Keratinocyte (primary cell): ENCODE results near the gene RFX6. TPM values are rescaled to one million over a fixed set of nuclear protein-coding genes. Genes with fewer than 3 reads are reported as not detected.

Experiments used
- DNase-seq: peaks from one replicate; pipeline ENCODE4 v3.0.0-alpha.2; 2011; ENCODE audit warnings: low read depth, missing footprints, low spot score
- FAIRE-seq: peaks from 2 replicates; lab custom pipeline; 2011; peaks lifted over from hg19 to GRCh38; lab: Jason Lieb, UNC
- H2AFZ ChIP-seq: 2 replicates; pipeline ENCODE4 v1.6.0; 2012; ENCODE audit warnings: low read length, control low read depth, inconsistent platforms; ENCODE audit not compliant: control insufficient read depth
- H3K27ac ChIP-seq: 2 replicates; pipeline ENCODE4 v1.5.1; 2011; ENCODE audit warnings: low read length; ENCODE audit not compliant: control insufficient read depth, insufficient read depth
- H3K27me3 ChIP-seq: 3 replicates; pipeline ENCODE4 v1.6.0; 2011; ENCODE audit warnings: low read length; ENCODE audit not compliant: control insufficient read depth, insufficient read depth; ENCODE audit errors: extremely low read depth
- H3K36me3 ChIP-seq, 2 experiments: 2 replicates in 1 of 2; 3 replicates in 1 of 2; pipeline ENCODE4 v1.5.1; 2011; ENCODE audit warnings: low read length in 2 of 2, mild to moderate bottlenecking in 1 of 2; ENCODE audit not compliant: control insufficient read depth in 2 of 2, insufficient read depth in 2 of 2; ENCODE audit errors: extremely low read depth in 1 of 2
- H3K4me1 ChIP-seq: 3 replicates; pipeline ENCODE4 v1.5.1; 2011; ENCODE audit warnings: low read length; ENCODE audit not compliant: control insufficient read depth, insufficient read depth; ENCODE audit errors: extremely low read depth
- H3K4me2 ChIP-seq: 3 replicates; pipeline ENCODE4 v1.6.0; 2011; ENCODE audit warnings: low read depth, low read length; ENCODE audit not compliant: control insufficient read depth, insufficient read depth; ENCODE audit errors: extremely low read depth
- H3K4me3 ChIP-seq, 3 experiments: fragments of 200-600 bp in 1 of 3; sonication (generic) in 1 of 3; 2 replicates in 2 of 3; 3 replicates in 1 of 3; pipeline ENCODE4 v1.5.1; 2011 to 2016; ENCODE audit warnings: low read length in 3 of 3, mild to moderate bottlenecking in 3 of 3, control low read depth in 2 of 3, inconsistent platforms in 1 of 3, low read depth in 1 of 3, mixed read lengths in 1 of 3, mixed run types in 1 of 3, moderate library complexity in 1 of 3; ENCODE audit not compliant: control insufficient read depth in 2 of 3, insufficient read depth in 2 of 3; ENCODE audit errors: extremely low read depth in 1 of 3
- H3K79me2 ChIP-seq: 2 replicates; pipeline ENCODE4 v1.6.0; 2012; ENCODE audit warnings: low read length; ENCODE audit not compliant: control insufficient read depth, insufficient read depth
- H3K9ac ChIP-seq: 3 replicates; pipeline ENCODE4 v1.6.0; 2011; ENCODE audit warnings: low read length; ENCODE audit not compliant: control insufficient read depth, insufficient read depth; ENCODE audit errors: extremely low read depth
- H3K9me1 ChIP-seq: 3 replicates; pipeline ENCODE4 v1.6.0; 2011; ENCODE audit warnings: low read length; ENCODE audit not compliant: control insufficient read depth, insufficient read depth; ENCODE audit errors: extremely low read depth
- H3K9me3 ChIP-seq: 2 replicates; pipeline ENCODE4 v1.5.1; 2012; ENCODE audit warnings: low read depth, low read length; ENCODE audit not compliant: control insufficient read depth
- H4K20me1 ChIP-seq: 3 replicates; pipeline ENCODE4 v1.6.0; 2011; ENCODE audit warnings: low read length; ENCODE audit not compliant: control insufficient read depth, insufficient read depth; ENCODE audit errors: extremely low read depth
- CTCF ChIP-seq, 3 experiments: IDR thresholded peaks in 1 of 3; conservative IDR thresholded peaks in 1 of 3; optimal IDR thresholded peaks in 1 of 3; 2 replicates in 2 of 3; 3 replicates in 1 of 3; pipeline versions ENCODE3 to v1.5.1; 2011; ENCODE audit warnings: low read length in 3 of 3, mild to moderate bottlenecking in 3 of 3, moderate library complexity in 2 of 3, control low read depth in 1 of 3, inconsistent platforms in 1 of 3; ENCODE audit not compliant: insufficient read depth in 2 of 3; ENCODE audit errors: extremely low read depth in 1 of 3
- EZH2 ChIP-seq: IDR thresholded peaks from one replicate; pipeline ENCODE4 v1.6.1; 2012; ENCODE audit warnings: inconsistent platforms, mild to moderate bottlenecking, low read length, moderate library complexity
- dilution Hi-C: fragments of 300-500 bp; cut with MboI; formaldehyde crosslinking; loops from one replicate; pipeline ENCODE4 v1.7.0; 2020; ENCODE audit warnings: low sequenced_read_pairs; ENCODE audit not compliant: extremely low pct_ligation_motif_present
- polyA plus RNA-seq, 5 experiments: library from polyadenylated mRNA; depleted of rRNA in 3 of 5; stranded (reverse) in 3 of 5; stranded (forward) in 1 of 5; unstranded in 1 of 5; fragments of >200 nt; gene quantifications; 1 replicate in 1 of 5; 2 replicates in 3 of 5; 3 replicates in 1 of 5; pipeline versions ENCODE4 v1.2.1 to v1.2.3, GENCODE V29; 2011 to 2012; ENCODE audit warnings: missing spikeins in 2 of 5, low read depth in 1 of 5, low replicate concordance in 1 of 5

The RFX6 gene
- polyA plus RNA-seq, 1 donor (not counting 4 experiments of a cell fraction or from before 2014, with no cell fraction given): not detected

- Histone ChIP-seq H3K36me3 (no peaks in the 10 kb centered on the region), H3K4me3 (no peak overlapping the region), H3K9ac (no peak overlapping the region), H3K4me1 (no peaks in the 10 kb centered on the region), H4K20me1 (no peaks in the 10 kb centered on the region), H3K79me2 (no peaks in the 10 kb centered on the region), H2AFZ (no peak overlapping the region), H3K9me1 (no peaks in the 10 kb centered on the region), H3K27ac (no peak overlapping the region), H3K27me3 (no peaks in the 10 kb centered on the region), H3K4me2 (no peak overlapping the region), H3K9me3 (no peaks in the 10 kb centered on the region)
- DNase-seq: no peak
- dilution Hi-C loops: no loop called here
- TF ChIP-seq EZH2 (no peak), CTCF (optimal IDR thresholded peaks at IDR 0.05 in 1 of 3, IDR thresholded peaks at IDR 0.05 in 1 of 3, conservative IDR thresholded peaks at IDR 0.05 in 1 of 3; ENCODE audit: extremely low read depth in 1 of 3, insufficient read depth in 2 of 3, low read length in 3 of 3) (no peak)
- FAIRE-seq: no peak
Measured at GRCh38 chr6:116954938-116955337, 77.9 kb downstream of the RFX6 start.

- no peak for DNase-seq
- Histone ChIP-seq H3K4me3 (no peak overlapping the region), H3K9me1 (no peaks in the 10 kb centered on the region), H3K79me2 (no peaks in the 10 kb centered on the region), H3K4me2 (no peak overlapping the region), H3K36me3 (no peaks in the 10 kb centered on the region), H3K27ac (no peak overlapping the region), H3K27me3 (no peaks in the 10 kb centered on the region), H3K9ac (no peak overlapping the region), H3K4me1 (no peaks in the 10 kb centered on the region), H2AFZ (no peak overlapping the region), H3K9me3 (no peaks in the 10 kb centered on the region), H4K20me1 (no peaks in the 10 kb centered on the region)
- no peak for FAIRE-seq
- no peak for TF ChIP-seq EZH2
- no peak for TF ChIP-seq CTCF (optimal IDR thresholded peaks at IDR 0.05 in 1 of 3, IDR thresholded peaks at IDR 0.05 in 1 of 3, conservative IDR thresholded peaks at IDR 0.05 in 1 of 3; ENCODE audit: extremely low read depth in 1 of 3, insufficient read depth in 2 of 3, low read length in 3 of 3)
- dilution Hi-C loops: no loop called here
Measured at GRCh38 chr6:116955773-116956172, 78.7 kb downstream of the RFX6 start.
